T-helper 2 cell (primary cell): ENCODE measurements around the gene PTPRD.

ENCODE experiments used
- DNase-seq, 5 experiments: peaks; one replicate each; pipeline versions ENCODE4 v3.0.0 to v3.0.0-alpha.2; 2012 to 2022

PTPRD gene

DNA sequence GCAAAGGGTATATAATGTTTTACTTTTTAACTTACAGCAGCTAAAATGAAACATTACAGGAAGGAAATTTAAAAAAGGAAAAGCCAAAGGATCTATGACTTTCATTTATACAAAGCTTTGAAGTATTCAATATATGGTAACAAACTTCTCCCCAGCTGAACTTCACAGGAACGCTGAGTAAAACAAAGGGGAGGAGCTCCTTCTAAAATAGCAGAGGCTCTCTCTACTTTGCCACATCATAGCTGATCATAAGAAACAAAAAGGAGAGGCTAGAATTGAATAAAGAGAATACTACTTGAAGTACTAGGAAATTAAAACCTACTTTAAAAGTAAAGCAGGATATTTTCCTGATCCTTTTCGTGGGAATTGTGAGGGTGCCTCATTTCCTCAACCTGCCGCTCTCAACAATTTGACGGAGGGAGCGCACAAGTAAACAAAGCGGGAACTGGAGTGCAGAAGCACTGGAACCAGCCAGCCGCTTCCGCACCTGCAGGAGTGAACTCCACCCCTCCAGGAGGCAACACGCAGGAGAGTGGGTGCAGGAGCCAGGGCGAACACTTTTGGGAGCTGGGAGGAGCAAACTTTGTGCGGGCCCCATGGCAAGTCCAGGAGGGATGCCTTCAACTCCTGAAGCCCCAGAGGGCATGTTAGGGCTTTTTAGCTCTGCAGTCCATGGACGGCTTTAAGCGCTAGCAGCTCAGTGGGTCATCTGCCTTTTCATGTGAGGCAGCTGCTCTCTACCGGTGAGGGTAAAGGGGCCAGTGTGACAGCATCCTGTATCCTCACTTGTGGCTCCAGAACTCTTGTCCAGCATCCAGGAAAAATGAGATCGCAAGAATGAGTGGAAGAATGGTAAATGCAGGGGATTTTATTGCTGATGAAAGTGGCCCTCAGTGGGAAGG lies 757.4 kb downstream of the PTPRD start:
- DNase-seq, result no peak

DNA sequence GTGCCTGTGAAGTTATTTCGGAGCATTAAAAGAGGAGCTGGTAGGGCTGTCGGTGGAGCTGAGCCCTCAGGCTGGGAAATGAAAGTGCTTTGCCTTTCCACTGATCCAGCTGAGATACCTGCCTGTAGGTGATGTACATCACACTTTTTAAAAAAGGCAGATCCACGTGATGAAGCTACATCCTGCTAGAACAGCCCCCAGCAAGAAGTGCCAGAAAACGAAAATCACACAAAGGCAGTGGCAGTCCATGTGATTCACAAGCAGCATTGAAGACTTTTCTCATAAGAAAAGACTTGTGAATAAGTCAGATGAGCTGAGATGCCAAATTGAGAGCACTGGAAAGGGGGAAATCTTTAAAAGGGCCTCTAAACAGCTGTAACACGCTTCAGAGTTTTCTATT lies 765.1 kb downstream of the PTPRD start:
- no peak for DNase-seq

DNA sequence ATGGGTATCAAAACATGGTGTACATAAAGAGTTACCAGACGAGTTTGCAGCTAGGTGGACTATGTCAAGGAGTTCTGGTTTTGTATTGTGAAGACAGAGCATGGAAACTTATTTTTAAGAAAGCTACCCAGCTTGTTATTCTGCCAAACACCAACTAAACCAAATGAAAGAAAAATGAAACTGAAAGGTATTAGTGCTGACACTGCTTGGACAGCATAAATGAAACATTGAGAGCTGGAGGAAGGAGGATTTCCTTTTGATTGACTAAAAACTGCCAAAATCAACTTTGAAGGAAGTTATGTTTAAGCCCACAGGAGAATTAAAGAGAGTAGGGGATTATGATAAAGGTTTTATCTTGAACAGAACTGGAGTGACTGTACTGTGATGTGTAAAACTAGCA lies 766.2 kb downstream of the PTPRD start:
- DNase-seq, result peak in 1 of 5 experiments; percentile 0

DNA sequence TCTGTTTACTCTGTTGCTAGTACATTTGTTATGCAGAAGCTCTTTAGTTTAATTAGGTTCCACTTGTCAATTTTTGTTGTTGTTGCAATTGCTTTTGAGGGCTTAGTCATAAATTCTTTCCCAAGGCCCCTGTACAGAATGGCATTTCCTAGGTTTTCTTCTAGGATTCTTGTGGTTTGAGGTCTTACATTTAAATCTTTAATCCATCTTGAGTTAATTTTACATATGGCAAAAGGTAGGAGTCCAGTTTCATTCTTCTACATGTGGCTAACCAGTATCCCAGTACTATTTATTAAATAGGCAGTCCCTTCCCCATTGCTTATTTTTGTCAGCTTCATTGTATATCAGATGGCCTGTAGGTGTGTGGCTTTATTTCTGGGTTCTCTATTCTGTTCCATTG lies 792.4 kb downstream of the PTPRD start:
- no peak for DNase-seq

DNA sequence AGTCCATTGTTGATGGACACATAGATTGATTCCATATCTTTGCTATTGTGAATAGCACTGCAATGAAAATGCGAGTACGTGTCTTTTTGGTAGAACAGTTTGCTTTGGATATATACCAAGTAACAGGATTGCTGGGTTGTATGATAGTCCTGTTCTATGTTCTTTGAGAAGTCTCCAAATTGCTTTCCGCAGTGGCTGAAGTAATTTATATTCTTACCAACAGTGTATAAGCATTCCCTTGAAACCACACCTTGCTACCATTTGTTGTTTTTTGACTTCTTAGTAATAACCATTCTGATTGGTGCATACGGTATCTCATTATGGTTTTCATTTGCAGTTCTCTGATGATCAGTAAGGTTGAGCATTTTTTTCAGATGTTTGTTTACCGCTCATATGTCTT lies 792.9 kb downstream of the PTPRD start:
- DNase-seq, result no peak

DNA sequence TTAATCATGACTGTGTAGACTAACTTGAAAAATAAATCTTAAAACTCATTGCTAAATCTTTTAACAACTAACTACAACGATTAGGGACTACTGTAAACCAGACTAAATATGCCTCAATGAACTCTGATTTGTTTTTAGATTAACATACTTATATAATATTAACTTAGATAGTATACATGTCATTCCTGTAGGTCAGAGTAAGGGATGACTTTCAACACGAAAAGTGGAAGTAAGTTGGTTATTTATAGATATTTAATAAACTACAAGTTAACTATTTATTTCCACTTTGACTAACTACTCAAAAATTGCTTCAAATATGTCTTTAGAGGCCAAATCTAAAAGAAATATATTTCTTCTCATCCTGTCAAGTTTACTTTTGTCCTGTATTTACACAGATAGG lies 795.6 kb downstream of the PTPRD start:
- no peak for DNase-seq

DNA sequence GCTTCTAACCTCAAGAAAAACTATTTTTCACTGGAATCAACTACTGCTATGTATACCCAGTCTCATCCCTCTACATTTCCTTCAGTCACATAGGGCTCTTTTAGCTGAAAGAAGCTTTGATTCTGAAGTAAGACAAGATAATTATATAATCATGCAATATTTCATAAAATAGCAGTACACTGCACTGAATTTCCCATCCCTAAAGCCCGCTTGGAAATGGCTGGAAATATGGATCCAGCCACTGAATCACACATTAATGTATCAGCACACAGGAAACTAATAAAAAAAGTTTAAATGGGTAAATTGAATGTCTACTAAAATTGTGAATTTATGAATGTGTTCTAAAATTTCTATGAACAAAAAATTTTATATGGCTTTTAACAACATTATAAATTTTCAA lies 808.7 kb downstream of the PTPRD start:
- DNase-seq, result no peak

DNA sequence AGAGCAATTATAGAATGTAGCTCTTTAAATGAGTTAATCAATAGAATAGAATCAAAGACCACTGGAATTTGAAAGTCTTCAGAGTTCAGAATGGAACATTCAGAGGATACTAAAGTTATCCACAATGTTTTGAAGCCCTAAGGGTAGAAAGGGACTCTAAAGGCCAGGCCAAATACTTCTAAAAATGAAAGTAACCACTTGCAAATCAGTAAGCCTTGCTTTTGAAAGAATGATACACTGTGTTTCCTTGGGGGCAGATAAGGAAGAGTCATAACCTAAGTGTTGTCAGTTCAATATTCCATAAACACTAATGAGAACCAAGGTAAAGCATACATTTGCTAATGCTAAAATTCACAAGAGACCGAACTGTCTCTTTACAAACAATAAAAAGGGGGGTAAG lies 813.5 kb downstream of the PTPRD start:
- no peak for DNase-seq

DNA sequence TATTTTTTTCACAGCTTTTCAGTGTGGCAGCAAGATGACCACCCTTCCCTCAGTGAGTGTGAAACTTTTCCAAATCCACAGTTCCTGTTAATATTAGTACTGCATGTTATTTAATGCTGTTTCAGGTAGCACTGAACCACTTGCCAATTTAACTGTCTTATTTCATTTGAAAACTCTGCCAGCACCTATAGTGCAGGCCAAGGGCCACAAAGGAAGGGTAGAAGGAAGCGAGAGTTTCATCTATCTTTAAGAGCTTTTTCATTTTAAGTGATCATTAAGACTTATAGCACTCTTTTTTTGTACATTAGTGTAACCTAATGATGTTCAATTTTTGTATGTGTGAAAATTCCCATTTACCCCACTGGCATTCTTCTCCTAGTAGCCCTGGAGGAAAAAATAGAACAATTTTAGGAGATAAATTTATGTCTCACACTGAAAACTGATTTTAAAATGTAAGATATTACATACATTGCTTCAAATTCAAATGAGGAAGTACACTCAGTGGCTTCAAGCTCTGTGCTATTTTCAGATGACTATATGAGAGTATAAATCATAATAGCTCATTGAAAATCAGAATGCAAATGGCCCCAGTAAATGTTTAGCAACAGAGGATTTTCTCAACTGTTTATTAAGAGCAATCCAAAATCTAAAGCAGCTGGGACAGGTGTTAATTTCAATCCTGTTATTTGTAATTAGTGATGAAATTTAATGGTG lies 820.5 kb downstream of the PTPRD start:
- no peak for DNase-seq

DNA sequence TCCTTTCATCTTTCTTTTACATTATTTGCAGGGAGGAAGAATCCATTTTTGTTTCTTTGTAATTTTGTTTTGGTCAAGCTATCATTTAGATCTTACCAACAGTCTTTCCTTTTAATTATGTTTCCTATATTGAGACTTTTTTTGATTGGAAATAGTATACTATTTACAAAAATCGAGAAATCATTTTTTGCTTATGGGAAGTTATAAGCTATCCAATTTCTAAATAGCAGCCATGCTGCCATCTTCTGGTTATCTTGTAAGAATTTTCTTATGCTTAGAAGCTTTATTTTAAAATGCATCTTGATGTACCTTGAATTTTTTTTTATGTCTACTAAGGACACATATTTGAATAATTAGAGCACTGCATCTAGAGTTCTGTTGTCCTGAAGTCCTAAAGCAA lies 821.2 kb downstream of the PTPRD start:
- DNase-seq, result no peak

DNA sequence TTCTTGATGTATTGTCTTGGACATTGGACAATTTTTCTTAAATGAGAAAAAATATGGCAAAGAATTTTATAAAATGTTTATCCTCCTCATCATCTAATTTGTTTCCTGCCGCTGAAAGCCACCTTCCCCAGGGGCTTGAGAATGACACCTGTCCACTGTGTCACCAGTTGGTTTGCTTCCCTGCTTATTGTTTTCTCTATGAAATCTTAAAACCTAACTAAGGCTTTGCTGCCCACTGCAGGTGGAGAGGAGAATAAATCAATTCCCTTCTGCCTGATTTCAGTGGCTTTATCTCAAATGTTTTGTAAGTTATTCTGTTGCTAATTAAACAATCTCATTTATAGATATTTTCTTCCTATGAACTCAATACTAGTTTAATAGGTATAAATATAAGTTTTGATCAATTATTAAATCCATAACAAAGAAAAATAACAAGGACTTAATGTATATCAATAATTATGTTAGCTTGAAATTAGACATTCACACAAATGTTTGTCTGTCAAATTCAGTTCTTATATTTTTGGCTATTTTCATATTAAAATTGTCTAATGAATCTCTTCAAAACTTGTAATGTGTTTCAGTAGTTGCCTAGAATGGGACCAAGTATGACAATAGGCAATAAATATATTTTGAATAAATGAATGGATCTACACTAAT lies 822.5 kb downstream of the PTPRD start:
- DNase-seq, result peak in 1 of 5 experiments; percentile 6

DNA sequence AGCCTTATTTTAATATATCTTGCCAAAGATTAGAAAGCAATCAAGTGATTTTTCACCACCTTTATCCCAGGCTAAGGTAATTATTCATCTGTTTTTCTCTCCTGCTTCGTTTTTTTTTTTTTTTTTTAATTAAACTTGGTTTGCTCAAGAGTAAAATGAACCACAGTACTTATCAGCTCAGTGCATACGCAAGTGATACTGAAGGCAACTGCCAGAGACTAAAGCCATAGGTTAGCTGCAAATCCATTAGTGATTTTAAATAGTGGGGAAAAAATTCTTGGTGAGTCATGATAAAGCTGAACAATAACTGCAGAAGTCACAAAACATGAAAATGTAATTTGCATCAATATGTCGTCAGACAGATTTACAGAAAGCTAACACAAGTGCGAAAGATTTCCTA lies 829.1 kb downstream of the PTPRD start:
- no peak for DNase-seq

DNA sequence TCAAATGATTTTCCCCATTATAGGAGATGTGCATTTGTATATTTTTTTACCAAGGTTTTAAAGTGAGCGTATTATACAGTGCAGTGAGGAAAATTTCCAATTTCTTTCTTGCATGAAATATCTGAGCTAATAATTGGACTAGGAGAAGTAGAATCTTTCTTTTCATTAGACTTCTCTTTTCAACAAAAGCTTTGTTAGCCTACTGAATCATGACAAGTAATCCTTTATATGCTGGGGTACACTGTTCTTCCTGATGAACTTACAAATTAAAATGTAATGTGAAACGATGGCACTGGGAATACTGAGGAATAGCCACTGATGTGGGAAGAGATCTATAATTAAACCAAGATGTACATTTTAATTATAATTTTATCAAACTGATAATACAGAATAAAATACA lies 829.6 kb downstream of the PTPRD start:
- no peak for DNase-seq

DNA sequence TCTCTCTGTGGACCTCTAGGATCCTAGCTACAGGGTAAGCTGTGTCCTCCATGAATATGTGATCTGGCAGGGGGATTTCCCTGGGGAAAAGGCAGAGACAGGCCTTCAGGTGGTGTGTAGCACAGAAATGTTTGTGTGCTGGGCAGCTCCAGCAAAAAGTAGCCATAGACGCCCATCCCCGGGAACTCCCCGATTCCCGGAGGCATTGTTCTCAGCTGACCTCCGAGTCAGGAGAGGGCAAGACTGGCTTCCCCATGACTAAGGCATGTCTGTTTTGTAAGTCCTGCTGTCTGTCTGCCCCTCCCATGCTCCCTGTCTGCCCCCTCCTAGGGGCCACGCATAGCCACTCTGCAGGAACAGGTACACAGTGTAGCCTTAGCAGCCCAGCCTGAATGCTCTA lies 834.5 kb downstream of the PTPRD start:
- DNase-seq, result no peak

DNA sequence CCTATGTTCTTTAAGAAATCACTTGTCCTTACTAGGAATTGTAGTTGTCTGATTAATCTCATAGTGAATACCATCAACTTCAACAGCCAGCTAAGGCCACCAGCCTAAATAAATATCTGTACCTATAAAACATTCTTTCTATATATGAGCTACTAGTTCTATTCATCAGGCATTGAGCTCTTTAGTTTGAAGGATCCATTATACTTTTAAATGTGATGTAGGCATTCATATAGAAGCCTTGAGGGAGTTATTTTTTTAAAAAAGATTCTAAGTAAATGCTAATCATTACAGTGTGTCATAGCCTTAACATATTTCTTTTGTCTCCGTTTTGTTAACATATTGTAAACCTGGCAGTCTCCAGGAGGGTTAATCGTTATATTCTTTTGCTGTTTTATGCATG lies 838.3 kb downstream of the PTPRD start:
- no peak for DNase-seq

DNA sequence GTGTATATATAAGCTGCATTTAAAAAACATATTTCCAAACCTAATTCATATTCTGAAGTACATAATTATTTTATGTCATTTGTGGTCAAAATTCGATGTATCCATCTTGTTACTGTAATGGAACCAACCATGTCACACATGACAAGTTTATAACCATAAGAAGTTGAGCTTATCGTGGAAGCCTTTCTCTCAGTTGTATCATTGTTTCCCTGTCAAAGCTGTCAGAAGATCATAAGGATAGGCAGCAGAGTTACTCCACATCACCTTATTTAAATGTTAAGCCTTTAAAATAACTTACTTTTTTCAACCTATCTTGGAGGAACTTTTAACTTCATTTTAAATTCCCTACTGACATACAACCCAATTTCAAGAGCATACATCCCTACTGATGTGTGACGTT lies 841.5 kb downstream of the PTPRD start:
- DNase-seq, result no peak

DNA sequence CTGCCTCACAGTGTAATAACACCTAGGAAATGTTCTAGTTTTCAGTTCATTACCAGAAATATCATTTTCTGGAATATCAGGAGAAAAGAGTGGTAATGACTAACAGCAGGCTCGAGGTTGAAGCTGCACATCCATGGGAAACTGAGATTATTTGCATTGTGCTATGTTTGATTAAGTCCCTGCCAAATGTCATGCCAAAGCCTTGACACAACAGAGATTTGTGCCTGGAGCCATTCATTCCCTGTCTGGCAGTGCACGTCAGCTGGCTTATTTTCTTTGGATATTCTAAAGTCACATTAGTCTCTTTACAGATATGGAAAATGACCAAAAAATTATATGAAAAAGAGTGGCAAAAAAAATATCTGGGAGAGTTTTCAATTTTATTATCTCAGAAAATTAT lies 848.0 kb downstream of the PTPRD start:
- no peak for DNase-seq

DNA sequence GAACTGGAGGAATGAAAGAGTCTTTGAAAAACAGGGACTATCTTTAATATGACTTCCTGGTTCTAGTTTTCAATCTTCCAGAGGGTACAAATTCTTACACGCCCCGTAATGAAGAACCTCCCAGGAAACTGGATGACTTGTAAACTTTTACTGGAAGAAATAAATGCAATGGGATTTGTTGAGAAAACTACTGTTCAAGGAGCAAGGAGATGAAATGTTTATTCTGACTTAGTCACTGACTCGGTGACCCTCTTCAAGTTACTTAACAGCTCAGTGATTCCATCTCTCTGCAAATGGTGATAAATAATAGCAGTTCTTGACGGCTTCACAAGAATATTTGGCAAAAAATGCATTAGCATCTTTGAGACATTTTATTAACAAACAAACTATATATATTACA lies 858.6 kb downstream of the PTPRD start:
- DNase-seq, result no peak

DNA sequence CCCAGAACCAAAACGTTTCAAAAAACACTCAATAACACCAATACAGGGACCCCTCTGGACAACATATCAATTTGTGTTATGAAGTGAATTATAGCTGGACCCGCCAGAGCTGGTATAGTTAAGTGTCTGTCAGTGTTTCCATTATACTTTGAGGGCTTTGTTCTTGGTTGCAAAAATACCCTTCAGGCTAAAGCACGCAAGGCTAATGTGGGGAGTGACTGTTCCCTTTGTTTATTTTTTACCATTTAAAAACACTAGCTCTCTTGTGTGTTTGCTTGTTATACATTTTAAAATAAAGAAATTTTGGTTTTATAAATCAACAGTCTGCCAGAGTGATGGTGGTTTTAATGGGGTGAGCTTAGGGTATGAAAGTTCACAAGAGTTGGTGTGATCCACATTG lies 859.5 kb downstream of the PTPRD start:
- no peak for DNase-seq

DNA sequence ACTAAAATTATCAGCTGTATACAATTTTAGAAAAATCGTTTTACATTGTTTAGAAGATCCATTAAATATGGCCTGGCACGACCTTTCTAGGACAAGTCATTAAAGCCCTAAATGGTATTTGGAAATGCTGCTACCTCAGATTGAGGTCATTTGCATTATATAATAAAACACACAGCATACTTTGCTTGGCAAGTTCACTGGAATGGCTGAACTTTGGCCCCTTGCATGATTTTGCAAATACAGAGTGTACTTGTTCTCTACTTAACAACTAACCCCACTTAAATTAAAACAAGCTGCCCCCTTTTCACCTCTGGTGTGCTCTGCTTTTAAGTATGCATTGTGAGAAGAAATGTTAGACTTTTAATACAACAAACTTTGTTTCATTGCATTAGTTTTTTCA lies 860.1 kb downstream of the PTPRD start:
- no peak for DNase-seq

DNA sequence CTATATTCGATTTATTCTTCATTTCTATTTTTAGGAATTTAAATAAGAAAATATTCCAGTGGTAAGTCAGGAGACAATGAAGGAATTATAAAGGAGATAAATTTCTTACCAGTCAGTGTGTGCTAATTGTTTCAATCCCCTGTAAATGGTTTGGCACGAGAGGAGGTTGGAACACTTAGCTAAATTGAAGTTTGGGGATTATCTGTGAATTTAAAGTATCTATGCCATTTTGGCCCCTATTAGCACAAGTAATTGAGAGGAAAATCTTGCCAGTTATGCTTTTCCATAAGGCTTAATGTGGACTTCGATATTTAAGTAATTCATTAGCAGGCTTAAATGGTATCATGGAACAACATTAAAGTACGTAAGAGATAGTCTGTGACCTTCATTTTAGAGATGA lies 860.8 kb downstream of the PTPRD start:
- no peak for DNase-seq

DNA sequence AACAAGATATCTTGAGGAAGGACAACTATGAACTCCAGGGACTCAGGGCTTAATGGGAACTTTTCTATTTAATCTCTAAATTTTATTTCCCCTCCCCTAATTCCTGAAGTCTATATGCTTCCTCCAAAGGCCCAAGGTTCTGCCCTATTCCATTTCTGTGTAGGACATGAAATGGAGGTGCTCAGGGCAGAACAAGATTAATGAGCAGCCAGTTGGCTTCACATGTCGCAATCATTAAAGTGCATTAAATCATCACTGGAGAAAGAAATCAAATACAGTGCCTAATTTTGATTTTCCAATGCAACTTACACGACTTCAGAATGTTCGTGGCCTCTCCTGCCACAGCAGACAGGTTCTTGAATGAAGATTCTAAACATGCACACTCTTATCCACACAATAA lies 862.1 kb downstream of the PTPRD start:
- no peak for DNase-seq

DNA sequence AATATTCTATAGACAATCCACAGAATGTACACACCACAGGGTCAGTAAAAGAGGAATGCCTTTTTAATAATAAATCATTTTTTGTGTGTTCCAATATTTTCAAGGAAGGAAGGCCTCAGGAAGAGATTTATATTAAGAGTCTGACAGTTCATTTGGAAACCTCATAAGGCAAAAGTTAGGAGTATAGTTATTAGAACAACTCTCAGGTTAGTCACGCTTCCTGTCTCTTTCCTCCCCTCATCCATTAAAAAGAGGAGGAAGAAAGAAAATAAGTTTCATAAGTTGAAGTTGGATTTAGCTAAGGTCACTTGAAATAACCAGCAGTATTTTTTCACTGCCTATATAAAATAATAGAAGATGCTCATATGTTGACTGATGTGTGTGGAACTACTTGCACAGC lies 863.2 kb downstream of the PTPRD start:
- DNase-seq, result no peak

DNA sequence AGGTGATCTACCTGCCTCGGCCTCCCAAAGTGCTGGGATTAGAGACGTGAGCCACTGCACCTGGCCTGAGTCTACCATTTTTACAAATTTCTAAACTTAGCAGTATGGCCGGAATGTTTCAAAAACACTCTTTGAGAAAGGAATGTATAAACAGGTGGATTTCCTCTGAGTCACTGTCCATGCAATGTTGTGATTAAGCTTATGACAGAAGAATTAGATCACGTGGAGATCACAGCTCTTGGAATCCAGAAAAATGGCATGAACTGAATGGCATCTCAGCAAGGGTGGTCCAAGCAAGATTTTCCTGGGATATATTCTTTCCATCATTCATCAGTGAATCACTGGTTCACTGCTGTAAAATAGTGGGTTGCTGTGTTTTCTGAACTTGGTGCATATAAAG lies 865.0 kb downstream of the PTPRD start:
- DNase-seq, result no peak
